GM12874 (cell line): ENCODE data around the gene ARPIN.

ENCODE experiments used
- CTCF ChIP-seq: IDR thresholded peaks from 2 replicates; pipeline ENCODE4 v1.5.1; 2011; ENCODE audit warnings: low read depth, mild to moderate bottlenecking, control low read depth, low read length, moderate library complexity; ENCODE audit not compliant: insufficient read depth

Gene ARPIN

GRCh38 chr15:89912674-89913396 lies at the start of gene ARPIN:
ARPIN (minus strand) TSS chr15:89912952; CDS start chr15:89912835, 117 bp downstream.
- TF ChIP-seq CTCF = no peak

- TF ChIP-seq CTCF = no peak
These were observed 45.5 kb upstream of the ARPIN start for GRCh38 chr15:89958107-89958805.

- no peak for TF ChIP-seq CTCF
These were observed 41.8 kb upstream of the ARPIN start for GRCh38 chr15:89954541-89954940.

GRCh38 chr15:89948796-89949195 lies 36.0 kb upstream of the ARPIN start:
- no peak for TF ChIP-seq CTCF

- TF ChIP-seq CTCF = no peak
These were observed 34.6 kb upstream of the ARPIN start for GRCh38 chr15:89947385-89947784.

GRCh38 chr15:89946681-89947299 lies 34.0 kb upstream of the ARPIN start:
- TF ChIP-seq CTCF = no peak

- no peak for TF ChIP-seq CTCF
These were observed 27.2 kb upstream of the ARPIN start for GRCh38 chr15:89939910-89940309.
